Amygdala (tissue), 56 donors: ENCODE data around the gene FADS2.

Source experiments
- DNase-seq, 56 donors: peaks; one replicate each; lab custom pipeline; 2025; lab: John Stamatoyannopoulos, UW

Gene FADS2

GRCh38 chr11:61827571-61828378 lies at the start of gene FADS2:
Gene FADS2, plus strand, starts transcription at chr11:61828300. Its CDS starts 91 bp downstream, at chr11:61828391.
- peak; percentile 50 to 98 (median 92) for DNase-seq

- DNase-seq, result no peak
Observed at GRCh38 chr11:61778357-61778886, 49.7 kb upstream of the FADS2 start.

- DNase-seq, result no peak
Observed at GRCh38 chr11:61778920-61779650, 49.0 kb upstream of the FADS2 start.

GRCh38 chr11:61779666-61780525 lies 48.2 kb upstream of the FADS2 start:
- DNase-seq, result no peak

- no peak for DNase-seq
Observed at GRCh38 chr11:61780581-61781162, 47.4 kb upstream of the FADS2 start.

- no peak for DNase-seq
Observed at GRCh38 chr11:61781585-61781984, 46.5 kb upstream of the FADS2 start.

- DNase-seq, result no peak
Observed at GRCh38 chr11:61782299-61782698, 45.8 kb upstream of the FADS2 start.

GRCh38 chr11:61782841-61783240 lies 45.3 kb upstream of the FADS2 start:
- DNase-seq, result no peak

GRCh38 chr11:61783717-61784505 lies 44.2 kb upstream of the FADS2 start:
- DNase-seq, result no peak

GRCh38 chr11:61784506-61784805 lies 43.6 kb upstream of the FADS2 start:
- DNase-seq, result no peak

- no peak for DNase-seq
Observed at GRCh38 chr11:61785837-61786402, 42.2 kb upstream of the FADS2 start.

- DNase-seq, result peak in 42 of 56 donors; percentile 16 to 75 (median 38)
Observed at GRCh38 chr11:61787928-61788491, 40.1 kb upstream of the FADS2 start.

GRCh38 chr11:61791737-61792309 lies 36.3 kb upstream of the FADS2 start:
- DNase-seq, result peak in 54 of 56 donors; percentile 46 to 96 (median 80)

GRCh38 chr11:61792310-61793082 lies 35.6 kb upstream of the FADS2 start, which contains the start of the genes FEN1 and TMEM258:
Gene FEN1, plus strand, starts transcription at chr11:61792911. Its CDS starts 2,451 bp downstream, at chr11:61795362.
Gene TMEM258, minus strand, starts transcription at chr11:61792599. Its CDS starts 41 bp downstream, at chr11:61792558.
- DNase-seq, result peak; percentile 60 to 99 (median 94)

- no peak for DNase-seq
Observed at GRCh38 chr11:61793083-61793828, 34.8 kb upstream of the FADS2 start.

GRCh38 chr11:61793829-61794204 lies 34.3 kb upstream of the FADS2 start:
- no peak for DNase-seq

- no peak for DNase-seq
Observed at GRCh38 chr11:61794579-61794978, 33.5 kb upstream of the FADS2 start.
